AG04449 (cell line): Measurements from ENCODE around the gene NDP.

ENCODE experiments used
- CTCF ChIA-PET: fragments of 350-600 bp; formaldehyde crosslinking; extraction: SDS; loops from one replicate; lab custom pipeline; 2021; ENCODE audit warnings: antibody characterized with exemption; lab: Yijun Ruan, JAX
- POLR2A ChIA-PET: fragments of 400-600, 350-600 bp; formaldehyde crosslinking; extraction: SDS; loops from one replicate; lab custom pipeline; 2020; ENCODE audit warnings: antibody characterized with exemption, inconsistent platforms; lab: Yijun Ruan, JAX
- DNase-seq: peaks from one replicate; pipeline ENCODE4 v3.0.0-alpha.2; 2010; ENCODE audit warnings: low read depth, low spot score
- H3K4me3 ChIP-seq: 2 replicates; pipeline ENCODE4 v1.5.1; 2011; ENCODE audit warnings: low read depth, mild to moderate bottlenecking, control low read depth, low read length
- CTCF ChIP-seq: IDR thresholded peaks from one replicate; pipeline ENCODE4 v1.5.1; 2011; ENCODE audit warnings: mild to moderate bottlenecking, moderate library complexity, low read length, control low read depth, inconsistent platforms; ENCODE audit not compliant: insufficient read depth; ENCODE audit errors: missing control alignments

Gene NDP

DNA sequence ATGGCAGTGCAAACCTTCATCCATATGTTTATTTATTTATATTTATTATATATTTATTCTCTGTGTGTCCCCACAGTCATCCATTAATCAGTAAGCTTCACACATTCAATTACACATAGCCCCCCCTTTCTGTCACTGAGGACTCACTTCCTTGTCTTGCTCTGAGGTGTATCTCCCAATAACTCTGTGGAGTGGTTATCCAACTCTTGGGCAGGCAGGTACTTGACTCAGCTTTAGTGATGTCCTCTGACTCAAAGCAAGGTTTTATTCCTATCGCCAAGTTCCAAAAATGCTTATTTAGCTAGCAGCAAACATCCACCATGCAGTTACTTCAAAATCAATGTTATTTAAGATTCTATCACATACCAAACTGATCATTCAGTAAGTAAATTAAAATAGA, 25.2 kb upstream of the NDP start:
- POLR2A ChIA-PET = no interaction called here

GRCh38 chrX:43996491-43996890, 23.3 kb upstream of the NDP start:
- no peak overlapping the region for H3K4me3 ChIP-seq
- ChIA-PET POLR2A (no interaction called here), CTCF (no interaction called here)
- TF ChIP-seq CTCF = no peak
- DNase-seq = no peak

More for the DNA sequence above, 25.2 kb upstream of the NDP start:
- TF ChIP-seq CTCF = no peak
- CTCF ChIA-PET = no interaction called here
- DNase-seq = no peak
- no peak overlapping the region for H3K4me3 ChIP-seq

GRCh38 chrX:43986083-43986482, 12.9 kb upstream of the NDP start:
- CTCF ChIA-PET = no interaction called here
- no peak overlapping the region for H3K4me3 ChIP-seq
- DNase-seq = no peak
- TF ChIP-seq CTCF = no peak
- POLR2A ChIA-PET = no interaction called here

- POLR2A ChIA-PET = no interaction called here
These were observed 12.3 kb upstream of the NDP start for GRCh38 chrX:43985511-43985910.

GRCh38 chrX:43978226-43978625, 5.0 kb upstream of the NDP start:
- CTCF ChIA-PET = interaction anchor here (2.2 kb wide), 1 partner anchor 47 kb away, joined by 6 read pairs; no protein-coding TSS in a partner anchor
- POLR2A ChIA-PET = no interaction called here

More at GRCh38 chrX:43985511-43985910, 12.3 kb upstream of the NDP start:
- no peak overlapping the region for H3K4me3 ChIP-seq
- CTCF ChIA-PET = no interaction called here
- no peak for DNase-seq
- TF ChIP-seq CTCF = no peak

GRCh38 chrX:43976205-43976604, 3.0 kb upstream of the NDP start:
- H3K4me3 ChIP-seq = no peak overlapping the region
- no peak for DNase-seq
- ChIA-PET CTCF (no interaction called here), POLR2A (no interaction called here)
- no peak for TF ChIP-seq CTCF

More at GRCh38 chrX:43978226-43978625, 5.0 kb upstream of the NDP start:
- no peak overlapping the region for H3K4me3 ChIP-seq
- no peak for TF ChIP-seq CTCF
- no peak for DNase-seq
